ENCODE results near the gene ABCA6. TPM values are rescaled to one million over a fixed set of nuclear protein-coding genes. Genes with fewer than 3 reads are reported as not detected.

Gene ABCA6
- total and polyA plus RNA-seq, 2 of the 13 experiments (the other 11 are each of a cell fraction or from before 2014, with no cell fraction given) = 0.05 to 0.11 TPM

- TF ChIP-seq ZSCAN5A (CRISPR knock-in tag; IDR thresholded peaks at IDR 0.05; ENCODE audit: borderline replicate concordance) (peak; percentile 87; the same call in 1 of the 2 replicates), ZNF557 (CRISPR knock-in tag; IDR thresholded peaks at IDR 0.05) (no peak), HMG20B (CRISPR knock-in tag; conservative IDR thresholded peaks at IDR 0.05) (peak; percentile 59; the same call in 1 of the 2 replicates), LRRFIP1 (CRISPR knock-in tag; conservative IDR thresholded peaks at IDR 0.05) (no peak), KAT7 (CRISPR knock-in tag; IDR thresholded peaks at IDR 0.05; ENCODE audit: borderline replicate concordance) (peak; percentile 97), ZNF180 (CRISPR knock-in tag; IDR thresholded peaks at IDR 0.05; ENCODE audit: borderline replicate concordance, low read depth) (no peak), RELA (CRISPR knock-in tag; IDR thresholded peaks at IDR 0.05) (0 out of 2 replicates have a peak, but pooled peaks have one; percentile 52), XRCC5 (optimal IDR thresholded peaks at IDR 0.05; ENCODE audit: low read length) (no peak), ZNF30 (CRISPR knock-in tag; IDR thresholded peaks at IDR 0.05) (no peak), ZNF407 (CRISPR knock-in tag; IDR thresholded peaks at IDR 0.05; ENCODE audit: not compliant biosample characterization) (no peak), EEA1 (CRISPR knock-in tag; IDR thresholded peaks at IDR 0.05; ENCODE audit: borderline replicate concordance) (no peak), ZNF766 (CRISPR knock-in tag; IDR thresholded peaks at IDR 0.05; ENCODE audit: borderline replicate concordance) (peak; percentile 88), ZNF432 (CRISPR knock-in tag; IDR thresholded peaks at IDR 0.05; ENCODE audit: borderline replicate concordance) (no peak), SIN3B (IDR thresholded peaks at IDR 0.05; ENCODE audit: low read length) (no peak), JUNB (CRISPR knock-in tag; IDR thresholded peaks at IDR 0.05; ENCODE audit: borderline replicate concordance) (peak; percentile 88; the same call in 1 of the 2 replicates), ZNF552 (CRISPR knock-in tag; IDR thresholded peaks at IDR 0.05; ENCODE audit: borderline replicate concordance) (no peak), STAT5B (CRISPR knock-in tag; IDR thresholded peaks at IDR 0.05) (peak; percentile 45; the same call in 1 of the 2 replicates)
Measured at GRCh38 chr17:69047368-69048263, 94.1 kb downstream of the ABCA6 start (continued).

All from HepG2 (cell line).